Liver (tissue), 3 donors: ENCODE measurements around the gene PATL1.

ENCODE experiments used
- ATF3 ChIP-seq: IDR thresholded peaks from 2 replicates; pipeline ENCODE4 v1.6.1; 2016; ENCODE audit warnings: antibody characterized with exemption
- CTCF ChIP-seq: fragments of 150-350 bp; IDR thresholded peaks from 2 replicates; pipeline ENCODE4 v1.5.1; 2017; ENCODE audit warnings: improper control_type of control experiment, low read depth, low read length; ENCODE audit not compliant: missing input control
- EGR1 ChIP-seq, 2 donors: IDR thresholded peaks; 2 replicates each; pipeline ENCODE4 v1.6.1; 2016 to 2018; ENCODE audit warnings: antibody characterized with exemption in 2 of 2, low read depth in 2 of 2
- JUND ChIP-seq, 2 donors: IDR thresholded peaks; 2 replicates each; pipeline ENCODE4 v1.6.1; 2016; ENCODE audit warnings: antibody characterized with exemption in 2 of 2
- MAX ChIP-seq: IDR thresholded peaks from 2 replicates; pipeline ENCODE4 v1.6.1; 2016; ENCODE audit warnings: antibody characterized with exemption
- RAD21 ChIP-seq, 2 donors: IDR thresholded peaks; 2 replicates each; pipeline ENCODE4 v1.6.1; 2016; ENCODE audit warnings: antibody characterized with exemption in 2 of 2, mild to moderate bottlenecking in 2 of 2
- RXRA ChIP-seq, 2 donors: IDR thresholded peaks; 2 replicates each; pipeline ENCODE4 v1.6.1; 2017 to 2018; ENCODE audit warnings: antibody characterized with exemption in 2 of 2, mild to moderate bottlenecking in 1 of 2
- TAF1 ChIP-seq: conservative IDR thresholded peaks from 2 replicates; pipeline ENCODE4 v1.6.1; 2016; ENCODE audit warnings: antibody characterized with exemption, mild to moderate bottlenecking
- ZBTB33 ChIP-seq: IDR thresholded peaks from 2 replicates; pipeline ENCODE4 v1.6.1; 2016; ENCODE audit warnings: antibody characterized with exemption
- donor health status: healthy.
- donor health status: healthy.

DNA sequence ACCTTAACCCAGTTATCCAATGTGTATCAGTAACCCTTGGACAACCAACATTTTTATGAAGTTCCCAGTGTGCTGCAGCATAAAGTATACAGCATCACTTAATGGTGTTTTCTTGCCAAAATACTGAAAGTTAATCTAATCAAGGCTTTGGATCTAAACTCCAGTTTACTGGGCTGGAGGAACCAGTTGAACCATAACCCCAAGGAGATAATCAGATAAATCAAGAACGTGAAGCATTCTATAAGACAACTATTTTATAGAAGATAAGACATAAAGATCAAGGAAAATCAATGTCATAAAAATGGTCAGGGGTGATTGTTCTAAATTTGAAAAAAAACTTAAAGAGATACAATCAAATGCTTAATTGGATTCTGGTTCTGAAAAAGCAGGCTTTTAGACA lies 51.0 kb downstream of the PATL1 start:
- TF ChIP-seq ATF3 (no peak), CTCF (no peak), EGR1 (IDR thresholded peaks at IDR 0.05; ENCODE audit: low read depth in 2 of 2) (no peak), MAX (no peak), ZBTB33 (no peak), JUND (IDR thresholded peaks at IDR 0.05) (no peak), TAF1 (no peak), RAD21 (IDR thresholded peaks at IDR 0.05) (no peak), RXRA (IDR thresholded peaks at IDR 0.05) (no peak)
